Trophoblast cell (in vitro differentiated cells and primary cell): Measurements from ENCODE around the gene SPAG8.

Experiments used
- DNase-seq, 2 donors: peaks; one replicate each; pipeline ENCODE4 v3.0.0-alpha.2; 2016
- H2AFZ ChIP-seq: 2 replicates; pipeline ENCODE4 v1.6.1; 2013; ENCODE audit warnings: low read length, moderate library complexity, mild to moderate bottlenecking; ENCODE audit not compliant: insufficient read depth, poor library complexity
- H2AK5ac ChIP-seq: 2 replicates; pipeline ENCODE4 v1.6.1; 2013; ENCODE audit warnings: mild to moderate bottlenecking, low read length
- H2BK120ac ChIP-seq: 2 replicates; pipeline ENCODE4 v1.6.1; 2013; ENCODE audit warnings: low read length, mild to moderate bottlenecking, moderate library complexity; ENCODE audit not compliant: insufficient read depth, poor library complexity
- H2BK12ac ChIP-seq: 2 replicates; pipeline ENCODE4 v1.6.1; 2013; ENCODE audit warnings: mild to moderate bottlenecking, low read length, moderate library complexity
- H2BK5ac ChIP-seq: 2 replicates; pipeline ENCODE4 v1.6.1; 2013; ENCODE audit warnings: low read length, low read depth, moderate library complexity, mild to moderate bottlenecking; ENCODE audit not compliant: poor library complexity
- H3K14ac ChIP-seq: 2 replicates; pipeline ENCODE4 v1.6.1; 2013; ENCODE audit warnings: mild to moderate bottlenecking, low read length
- H3K18ac ChIP-seq: 2 replicates; pipeline ENCODE4 v1.6.1; 2013; ENCODE audit warnings: mild to moderate bottlenecking, low read length
- H3K23ac ChIP-seq: 2 replicates; pipeline ENCODE4 v1.6.1; 2013; ENCODE audit warnings: low read length
- H3K27ac ChIP-seq: 2 replicates; pipeline ENCODE4 v1.5.1; 2013; ENCODE audit warnings: low read depth, mild to moderate bottlenecking, inconsistent platforms, low read length, moderate library complexity
- H3K27me3 ChIP-seq: 2 replicates; pipeline ENCODE4 v1.6.1; 2013; ENCODE audit warnings: inconsistent platforms, mild to moderate bottlenecking, low read length, moderate library complexity; ENCODE audit not compliant: insufficient read depth
- H3K36me3 ChIP-seq, 2 experiments: 1 replicate in 1 of 2; 2 replicates in 1 of 2; pipeline ENCODE4 v1.6.1; 2013; ENCODE audit warnings: low read length in 2 of 2, mild to moderate bottlenecking in 2 of 2, moderate library complexity in 1 of 2; ENCODE audit not compliant: insufficient read depth in 2 of 2, control insufficient read depth in 1 of 2
- H3K4ac ChIP-seq: 2 replicates; pipeline ENCODE4 v1.6.1; 2013; ENCODE audit warnings: low read depth, mild to moderate bottlenecking, low read length, moderate library complexity
- H3K4me1 ChIP-seq, 2 experiments: 1 replicate in 1 of 2; 2 replicates in 1 of 2; pipeline ENCODE4 v1.6.1; 2013; ENCODE audit warnings: low read length in 2 of 2, mild to moderate bottlenecking in 2 of 2, moderate library complexity in 1 of 2; ENCODE audit not compliant: insufficient read depth in 2 of 2, control insufficient read depth in 1 of 2
- H3K4me2 ChIP-seq: 2 replicates; pipeline ENCODE4 v1.6.1; 2013; ENCODE audit warnings: inconsistent platforms, mild to moderate bottlenecking, low read length, moderate library complexity
- H3K4me3 ChIP-seq: 2 replicates; pipeline ENCODE4 v1.5.1; 2013; ENCODE audit warnings: mild to moderate bottlenecking, low read depth, low read length, inconsistent platforms
- H3K79me1 ChIP-seq: one replicate; pipeline ENCODE4 v1.6.1; 2013; ENCODE audit warnings: low read length
- H3K79me2 ChIP-seq: 2 replicates; pipeline ENCODE4 v1.6.1; 2013; ENCODE audit warnings: low read length, mild to moderate bottlenecking; ENCODE audit not compliant: control insufficient read depth, insufficient read depth, poor library complexity
- H3K9ac ChIP-seq: 2 replicates; pipeline ENCODE4 v1.6.1; 2013; ENCODE audit warnings: mild to moderate bottlenecking, low read length
- H3K9me3 ChIP-seq: 2 replicates; pipeline ENCODE4 v1.6.1; 2013; ENCODE audit warnings: low read depth, mild to moderate bottlenecking, control low read depth, inconsistent platforms, low read length; ENCODE audit not compliant: insufficient read depth
- H4K12ac ChIP-seq: 2 replicates; pipeline ENCODE4 v1.6.1; 2013; ENCODE audit warnings: low read depth, mild to moderate bottlenecking, low read length, moderate library complexity
- H4K8ac ChIP-seq: 2 replicates; pipeline ENCODE4 v1.6.1; 2013; ENCODE audit warnings: low read depth, mild to moderate bottlenecking, low read length, moderate library complexity
- H4K91ac ChIP-seq: one replicate; pipeline ENCODE4 v1.6.1; 2013; ENCODE audit warnings: low read depth, mild to moderate bottlenecking, low read length, moderate library complexity
- WGBS: extraction: QIAGEN DNeasy Blood & Tissue Kit; methylation state at CpG from one replicate; pipeline ENCODE4 v1.1.7; 2013; ENCODE audit warnings: missing lambda C conversion rate; ENCODE audit not compliant: insufficient read length, insufficient coverage; ENCODE audit errors: extremely low coverage; 5-methylcytosine and 5-hydroxymethylcytosine counted together

The SPAG8 gene

DNA sequence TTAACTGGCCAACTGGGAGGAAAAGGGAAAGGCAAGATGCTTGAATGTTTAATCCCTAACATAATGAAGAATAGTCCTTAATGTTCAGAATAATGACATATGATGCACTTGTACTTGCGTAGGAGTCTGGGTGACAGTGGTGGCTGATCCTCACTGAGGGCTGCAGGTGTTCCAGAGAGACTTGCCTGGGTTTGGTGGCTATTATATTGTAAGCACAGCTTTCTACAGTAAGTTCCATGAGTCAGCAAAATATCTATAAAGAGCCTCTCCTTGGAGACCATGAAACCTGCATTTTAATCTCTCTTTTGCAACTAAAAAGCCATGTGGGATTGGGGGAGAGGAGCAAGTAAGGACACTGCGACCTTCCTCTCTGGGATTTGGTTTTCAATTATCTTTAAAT is 22.5 kb downstream of the SPAG8 start:
- Histone ChIP-seq H3K4me2 (no peak overlapping the region), H3K4me3 (no peak overlapping the region), H4K91ac (no peak overlapping the region), H3K36me3 (no peaks in the 10 kb centered on the region), H3K79me1 (peaks cover 3% of the 10 kb centered on the region), H4K8ac (no peak overlapping the region), H3K27me3 (no peaks in the 10 kb centered on the region), H3K14ac (no peak overlapping the region), H2AFZ (no peak overlapping the region), H3K18ac (no peak overlapping the region), H2AK5ac (no peak overlapping the region), H2BK5ac (no peak overlapping the region), H3K27ac (no peak overlapping the region), H3K9me3 (peaks cover 1% of the 10 kb centered on the region), H3K9ac (no peak overlapping the region), H2BK120ac (no peak overlapping the region), H2BK12ac (no peak overlapping the region), H3K4ac (no peak overlapping the region), H3K4me1 (peaks cover 11 to 25% of the 10 kb centered on the region in 2 experiments), H3K79me2 (no peaks in the 10 kb centered on the region), H4K12ac (no peak overlapping the region), H3K23ac (no peak overlapping the region)
- WGBS, result no CpG with 5 or more reads among the region's 2 CpGs
- DNase-seq, result no peak

GRCh38 chr9:35783418-35783817 is 28.6 kb downstream of the SPAG8 start:
- H3K14ac ChIP-seq, result no peak overlapping the region
- no peak overlapping the region for H2BK120ac ChIP-seq
- H3K18ac ChIP-seq, result no peak overlapping the region
- no peaks in the 10 kb centered on the region for H3K79me2 ChIP-seq
- H3K4me3 ChIP-seq, result no peak overlapping the region
- H4K12ac ChIP-seq, result no peak overlapping the region
- H2BK5ac ChIP-seq, result no peak overlapping the region
- no peak overlapping the region for H3K4me2 ChIP-seq
- peaks cover 1% of the 10 kb centered on the region for H3K9me3 ChIP-seq
- DNase-seq, result no peak
- H3K36me3 ChIP-seq, result no peaks in the 10 kb centered on the region
- no peak overlapping the region for H3K4ac ChIP-seq
- no peak overlapping the region for H3K23ac ChIP-seq
- no peak overlapping the region for H2AFZ ChIP-seq
- no peak overlapping the region for H2BK12ac ChIP-seq
- no peaks in the 10 kb centered on the region for H3K4me1 ChIP-seq
- H4K8ac ChIP-seq, result no peak overlapping the region
- no peak overlapping the region for H3K27ac ChIP-seq
- no peaks in the 10 kb centered on the region for H3K79me1 ChIP-seq
- H3K27me3 ChIP-seq, result no peaks in the 10 kb centered on the region
- no peak overlapping the region for H4K91ac ChIP-seq
- no peak overlapping the region for H3K9ac ChIP-seq
- no peak overlapping the region for H2AK5ac ChIP-seq

DNA sequence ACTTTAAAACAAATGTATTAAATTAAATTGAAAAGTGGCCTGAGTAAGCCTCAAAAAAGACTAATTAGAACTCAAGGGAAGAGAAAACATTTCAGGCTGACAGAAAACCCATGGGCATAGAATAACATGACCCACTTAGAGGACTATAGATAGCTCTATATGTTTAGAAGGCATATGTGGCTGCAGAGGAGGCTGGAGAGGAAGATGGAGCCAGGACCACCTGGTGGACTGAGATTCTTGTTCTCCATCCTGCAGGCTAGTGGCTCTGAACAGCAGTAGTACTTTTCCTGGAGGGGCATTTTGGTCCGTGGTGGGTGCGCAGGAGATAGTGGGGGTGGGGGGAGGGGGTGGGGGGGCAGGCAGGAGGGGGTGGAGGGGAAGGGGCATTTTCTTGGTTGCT is 31.0 kb downstream of the SPAG8 start:
- no peak overlapping the region for H3K27ac ChIP-seq
- no peak overlapping the region for H2BK12ac ChIP-seq
- WGBS, result no CpG with 5 or more reads among the region's 2 CpGs
- no peak overlapping the region for H4K12ac ChIP-seq
- H3K23ac ChIP-seq, result no peak overlapping the region
- H3K27me3 ChIP-seq, result no peaks in the 10 kb centered on the region
- no peak overlapping the region for H3K9ac ChIP-seq
- no peak overlapping the region for H2BK120ac ChIP-seq
- H2BK5ac ChIP-seq, result no peak overlapping the region
- DNase-seq, result no peak
- no peak overlapping the region for H3K18ac ChIP-seq
- no peak overlapping the region for H4K91ac ChIP-seq
- H3K36me3 ChIP-seq, result no peaks in the 10 kb centered on the region
- H3K4me1 ChIP-seq, result no peaks in the 10 kb centered on the region
- H3K14ac ChIP-seq, result no peak overlapping the region
- no peak overlapping the region for H2AFZ ChIP-seq
- H3K4ac ChIP-seq, result no peak overlapping the region
- no peak overlapping the region for H2AK5ac ChIP-seq
- no peaks in the 10 kb centered on the region for H3K79me2 ChIP-seq
- peaks cover 1% of the 10 kb centered on the region for H3K9me3 ChIP-seq
- H4K8ac ChIP-seq, result no peak overlapping the region
- no peaks in the 10 kb centered on the region for H3K79me1 ChIP-seq
- H3K4me3 ChIP-seq, result no peak overlapping the region
- H3K4me2 ChIP-seq, result no peak overlapping the region

DNA sequence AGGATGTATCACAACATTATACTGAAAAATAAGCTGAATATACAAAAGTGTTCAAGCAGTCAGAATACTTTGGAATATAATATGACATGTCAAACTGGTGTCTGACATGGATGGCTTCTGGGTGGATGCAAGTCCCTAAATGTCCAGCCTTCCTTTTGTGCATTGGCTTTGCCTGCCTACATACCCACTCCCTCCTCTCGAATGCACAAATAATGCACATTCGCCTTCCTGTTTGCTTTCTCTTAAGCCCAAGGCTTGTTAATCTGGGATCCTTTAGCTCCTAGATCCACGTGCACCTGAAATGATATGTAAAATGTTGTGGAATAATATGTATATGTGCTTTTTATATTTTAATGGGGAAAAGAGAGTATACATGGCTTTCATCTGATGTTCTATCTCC is 33.6 kb downstream of the SPAG8 start:
- no peak overlapping the region for H3K23ac ChIP-seq
- no peak for DNase-seq
- H2AFZ ChIP-seq, result no peak overlapping the region
- H2AK5ac ChIP-seq, result no peak overlapping the region
- H2BK12ac ChIP-seq, result no peak overlapping the region
- no CpG with 5 or more reads among the region's 3 CpGs for WGBS
- H3K9ac ChIP-seq, result no peak overlapping the region
- H3K14ac ChIP-seq, result no peak overlapping the region
- no peak overlapping the region for H3K4me2 ChIP-seq
- H3K18ac ChIP-seq, result no peak overlapping the region
- no peak overlapping the region for H3K4ac ChIP-seq
- H3K9me3 ChIP-seq, result no peaks in the 10 kb centered on the region
- no peak overlapping the region for H3K4me3 ChIP-seq
- no peaks in the 10 kb centered on the region for H3K27me3 ChIP-seq
- no peak overlapping the region for H4K91ac ChIP-seq
- peaks cover 0 to 2% of the 10 kb centered on the region in 2 experiments for H3K4me1 ChIP-seq
- no peak overlapping the region for H2BK5ac ChIP-seq
- no peak overlapping the region for H4K8ac ChIP-seq
- no peak overlapping the region for H3K27ac ChIP-seq
- no peak overlapping the region for H4K12ac ChIP-seq
- H3K79me1 ChIP-seq, result no peaks in the 10 kb centered on the region
- peaks cover 2% of the 10 kb centered on the region for H3K79me2 ChIP-seq
- no peak overlapping the region for H2BK120ac ChIP-seq
- no peaks in the 10 kb centered on the region for H3K36me3 ChIP-seq
